ENCODE results near the gene CFAP53. TPM values are rescaled to one million over a fixed set of nuclear protein-coding genes. Genes with fewer than 3 reads are reported as not detected.
"Not testable (repeated sequence)": the region's sequence is repeated elsewhere in the genome, so short reads cannot be mapped to it uniquely, and the experiment has no call there.

Gene CFAP53
- total RNA-seq, 6 donors from 2014 or later = 0.34 to 13.6 (median 2.0) TPM

DNA sequence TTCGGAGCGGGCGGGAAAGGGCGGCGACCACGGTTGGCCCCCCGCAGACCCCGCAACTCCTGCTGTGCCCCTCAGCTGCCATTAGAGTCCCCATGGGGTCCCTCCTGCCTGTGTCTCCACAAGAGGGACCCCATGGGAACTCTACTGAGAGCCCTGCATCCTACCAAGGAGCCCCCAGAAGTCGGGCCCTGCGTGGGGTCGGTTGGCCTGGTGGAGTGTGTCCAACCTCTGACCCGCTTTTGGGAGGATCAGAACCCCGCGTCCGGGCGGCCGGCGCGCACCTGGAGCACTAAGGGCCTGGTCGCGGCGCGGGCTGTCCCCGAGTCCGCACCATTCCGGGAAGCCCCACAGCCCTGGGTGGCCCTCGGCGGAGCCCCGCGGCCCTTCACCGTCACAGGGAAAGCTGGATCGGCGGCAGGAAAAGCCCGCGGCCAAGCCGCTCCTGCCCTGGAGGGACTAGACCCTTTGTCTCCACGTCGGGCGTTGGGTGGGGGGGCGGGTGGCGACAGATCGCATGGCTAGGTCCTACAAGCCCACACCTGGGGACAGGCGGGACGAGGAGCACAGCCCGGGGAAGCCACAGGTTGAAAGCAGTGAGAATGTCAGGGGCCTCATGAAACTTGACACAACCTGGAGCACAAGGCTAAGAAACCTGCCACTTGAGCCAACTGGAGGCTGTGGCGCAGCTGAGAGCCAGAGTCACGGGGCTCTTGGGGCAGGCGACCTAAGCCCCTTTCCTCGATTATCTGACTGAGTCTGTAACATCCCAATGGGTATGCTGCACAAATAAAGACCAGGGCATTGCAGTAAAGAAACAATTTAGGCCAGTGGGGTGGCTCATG, 32.4 kb upstream of the CFAP53 start:
- Histone ChIP-seq H3K4me1 (peaks cover 5 to 15% (median 8%) of the 10 kb centered on the region in 4 donors), H3K4me3 (peak overlapping the region in 3 of 4 donors; percentile 33 to 44 (median 43)), H3K27me3 (peaks cover 0 to 11% (median 4%) of the 10 kb centered on the region in 4 donors), H3K36me3 (no peaks in the 10 kb centered on the region), H3K9me3 (no peaks in the 10 kb centered on the region), H3K27ac (no peak overlapping the region)
- TF ChIP-seq POLR2A (IDR thresholded peaks at IDR 0.05) (no peak), EP300 (IDR thresholded peaks at IDR 0.05) (no peak), POLR2AphosphoS5 (IDR thresholded peaks at IDR 0.05) (no peak)
- TF ChIP-seq, protein P1, sequence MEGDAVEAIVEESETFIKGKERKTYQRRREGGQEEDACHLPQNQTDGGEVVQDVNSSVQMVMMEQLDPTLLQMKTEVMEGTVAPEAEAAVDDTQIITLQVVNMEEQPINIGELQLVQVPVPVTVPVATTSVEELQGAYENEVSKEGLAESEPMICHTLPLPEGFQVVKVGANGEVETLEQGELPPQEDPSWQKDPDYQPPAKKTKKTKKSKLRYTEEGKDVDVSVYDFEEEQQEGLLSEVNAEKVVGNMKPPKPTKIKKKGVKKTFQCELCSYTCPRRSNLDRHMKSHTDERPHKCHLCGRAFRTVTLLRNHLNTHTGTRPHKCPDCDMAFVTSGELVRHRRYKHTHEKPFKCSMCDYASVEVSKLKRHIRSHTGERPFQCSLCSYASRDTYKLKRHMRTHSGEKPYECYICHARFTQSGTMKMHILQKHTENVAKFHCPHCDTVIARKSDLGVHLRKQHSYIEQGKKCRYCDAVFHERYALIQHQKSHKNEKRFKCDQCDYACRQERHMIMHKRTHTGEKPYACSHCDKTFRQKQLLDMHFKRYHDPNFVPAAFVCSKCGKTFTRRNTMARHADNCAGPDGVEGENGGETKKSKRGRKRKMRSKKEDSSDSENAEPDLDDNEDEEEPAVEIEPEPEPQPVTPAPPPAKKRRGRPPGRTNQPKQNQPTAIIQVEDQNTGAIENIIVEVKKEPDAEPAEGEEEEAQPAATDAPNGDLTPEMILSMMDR (IDR thresholded peaks at IDR 0.05) = no peak
- peak in 1 of 2 donors; percentile 85 for DNase-seq
- 26 to 41% methylated on average over 8 to 49 of the region's 49 CpGs for WGBS, 2 donors
- ATAC-seq (ENCODE audit: low FRiP score in 2 of 2) = peak in 1 of 2 donors; percentile 22

DNA sequence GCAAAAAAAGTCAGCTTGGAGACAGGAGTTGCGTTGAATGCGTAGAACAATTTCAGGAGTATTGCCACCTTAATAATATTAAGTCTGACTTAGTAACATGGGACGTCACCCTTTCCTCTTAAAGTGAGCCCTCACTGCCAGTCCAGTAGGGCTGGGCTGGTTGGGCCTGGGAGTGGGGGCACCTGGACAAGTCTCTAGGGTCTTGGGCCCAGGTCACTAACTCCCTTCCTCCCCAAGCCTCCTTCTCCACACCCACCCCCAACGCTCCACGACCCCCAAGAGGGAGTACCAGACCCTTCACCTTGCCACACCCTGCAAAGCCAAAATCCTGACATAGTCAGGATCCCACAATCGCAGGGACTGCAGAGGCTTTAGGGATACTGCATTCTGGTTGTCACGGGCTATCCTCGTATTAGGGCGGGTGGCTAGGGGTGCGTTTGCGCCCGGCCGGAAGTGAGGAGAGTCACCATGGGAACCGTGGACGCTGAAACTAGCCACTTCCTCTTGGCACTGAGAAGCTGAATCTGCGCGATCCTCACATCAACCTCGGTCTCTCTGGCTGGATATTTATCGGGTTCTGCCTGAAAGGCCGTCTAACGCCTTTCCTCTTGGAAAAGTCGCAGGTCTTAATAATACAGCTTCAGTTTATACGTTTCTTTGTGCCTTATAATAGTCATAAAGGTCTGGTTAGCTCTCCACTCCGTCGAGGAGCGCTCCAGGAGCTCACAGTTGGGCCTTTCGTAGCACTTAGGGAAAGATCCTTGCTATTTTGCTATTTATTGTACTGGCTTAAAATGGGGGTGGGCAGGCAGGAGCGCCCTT, 31.5 kb upstream of the CFAP53 start:
- ATAC-seq (ENCODE audit: low FRiP score in 2 of 2) = peak; percentile 86 to 97
- no peak overlapping the region for H3K27ac ChIP-seq
- peak; percentile 82 to 85 for DNase-seq
- no peaks in the 10 kb centered on the region for H3K36me3 ChIP-seq
- no peak for TF ChIP-seq EP300 (IDR thresholded peaks at IDR 0.05)
- TF ChIP-seq POLR2AphosphoS5 (IDR thresholded peaks at IDR 0.05) = peak in 1 of 2 donors; percentile 42
- TF ChIP-seq, protein P1 (IDR thresholded peaks at IDR 0.05) = no peak
- peak in 1 of 4 donors; percentile 26 for TF ChIP-seq POLR2A (IDR thresholded peaks at IDR 0.05)
- H3K4me1 ChIP-seq = peaks cover 5 to 15% (median 8%) of the 10 kb centered on the region in 4 donors
- 13 to 19% methylated on average over 19 to 28 of the region's 28 CpGs for WGBS, 2 donors
- H3K27me3 ChIP-seq = peaks cover 0 to 11% (median 4%) of the 10 kb centered on the region in 4 donors
- H3K9me3 ChIP-seq = no peaks in the 10 kb centered on the region
- peak overlapping the region in 3 of 4 donors; percentile 33 to 44 (median 43) for H3K4me3 ChIP-seq

DNA sequence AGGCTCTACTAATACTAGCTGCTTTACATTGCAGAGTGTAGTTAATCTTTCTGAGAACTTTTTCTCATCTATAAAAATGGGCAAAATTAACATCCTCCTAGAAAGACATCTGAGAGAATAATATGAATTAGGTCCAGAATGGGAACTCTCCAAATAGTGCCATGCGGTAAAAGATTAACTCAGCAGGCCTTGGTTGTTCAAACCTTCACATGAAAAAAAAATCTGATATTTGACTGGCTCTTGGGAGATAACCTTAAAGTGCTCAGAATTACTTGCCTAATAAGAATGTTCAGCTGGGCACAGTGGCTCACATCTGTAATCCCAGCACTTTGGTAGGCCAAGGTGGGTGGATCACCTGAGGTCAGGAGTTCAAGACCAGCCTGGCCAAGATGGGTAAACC, 26.7 kb upstream of the CFAP53 start:
- WGBS, 2 donors = 82 to 95% methylated on average over 1 of the region's 1 CpG
- H3K4me3 ChIP-seq = no peak overlapping the region
- no peaks in the 10 kb centered on the region for H3K9me3 ChIP-seq
- H3K27ac ChIP-seq = no peak overlapping the region
- no peak for ATAC-seq (ENCODE audit: low FRiP score in 2 of 2)
- H3K36me3 ChIP-seq = no peaks in the 10 kb centered on the region
- DNase-seq = no peak
- TF ChIP-seq POLR2A (IDR thresholded peaks at IDR 0.05) (no peak), POLR2AphosphoS5 (IDR thresholded peaks at IDR 0.05) (no peak), EP300 (IDR thresholded peaks at IDR 0.05) (no peak)
- TF ChIP-seq, protein P1 (IDR thresholded peaks at IDR 0.05) = no peak
- H3K4me1 ChIP-seq = peaks cover 0 to 15% (median 7%) of the 10 kb centered on the region in 4 donors
- peaks cover 0 to 1% (median 0%) of the 10 kb centered on the region in 4 donors for H3K27me3 ChIP-seq

DNA sequence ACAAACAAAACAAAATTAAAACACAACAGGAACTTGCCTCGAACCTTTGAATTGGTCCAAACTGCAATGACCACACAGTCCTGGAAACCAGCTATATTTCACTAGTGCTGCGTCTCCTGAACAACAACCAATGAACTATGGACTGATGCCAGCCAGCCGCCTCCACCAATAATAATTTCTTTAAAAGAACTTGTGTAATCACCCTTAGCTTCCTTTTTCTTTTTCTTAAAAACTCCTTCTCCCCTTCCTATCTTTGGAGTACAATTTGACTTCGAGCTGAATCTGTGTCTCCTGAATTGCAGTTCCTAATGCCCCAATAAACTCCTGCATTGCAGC, 22.8 kb upstream of the CFAP53 start:
- ATAC-seq (ENCODE audit: low FRiP score in 2 of 2) = no peak
- TF ChIP-seq POLR2AphosphoS5 (IDR thresholded peaks at IDR 0.05) = no peak
- TF ChIP-seq EP300 (IDR thresholded peaks at IDR 0.05) = no peak
- TF ChIP-seq POLR2A (IDR thresholded peaks at IDR 0.05) = no peak
- TF ChIP-seq, protein P1 (IDR thresholded peaks at IDR 0.05) = no peak
- Histone ChIP-seq H3K4me1 (peaks cover 5 to 22% (median 11%) of the 10 kb centered on the region in 4 donors), H3K36me3 (peaks cover under 1 to 20% (median 15%) of the 10 kb centered on the region in 4 donors), H3K27ac (no peak overlapping the region), H3K27me3 (no peaks in the 10 kb centered on the region), H3K4me3 (no peak overlapping the region), H3K9me3 (no peaks in the 10 kb centered on the region)
- 74 to 84% methylated on average over 4 of the region's 4 CpGs for WGBS, 2 donors
- DNase-seq = no peak

- Histone ChIP-seq H3K4me1 (peaks cover 5 to 22% (median 11%) of the 10 kb centered on the region in 4 donors), H3K36me3 (peaks cover 6 to 25% (median 20%) of the 10 kb centered on the region in 4 donors), H3K4me3 (peak overlapping the region; percentile 70 to 91 (median 84)), H3K27ac (peak overlapping the region; percentile 84 to 92 (median 88))
- not testable (repeated sequence) for H3K9me3 ChIP-seq; ATAC-seq (ENCODE audit: low FRiP score in 2 of 2); H3K27me3 ChIP-seq
- WGBS, 2 donors = 77 to 78% methylated on average over 21 of the region's 21 CpGs
- peak in 1 of 2 donors; percentile 48 for DNase-seq
Measured at GRCh38 chr18:50288348-50289107, 22.2 kb upstream of the CFAP53 start.
